Ovary (tissue), 3 donors: ENCODE data around the gene KCNAB2.

Experiments
- EP300 ChIP-seq: sonication (generic); formaldehyde crosslinking; IDR thresholded peaks from one replicate; pipeline ENCODE4 v1.6.1; 2017; ENCODE audit warnings: antibody characterized with exemption
- POLR2A ChIP-seq: fragments of 450-650 bp; IDR thresholded peaks from one replicate; pipeline ENCODE4 v1.6.1; 2017; ENCODE audit warnings: antibody characterized with exemption, mild to moderate bottlenecking, moderate library complexity
- TF ChIP-seq, protein P1 (sequence below), 3 donors: fragments of 450-650 bp in 2 of 3; fragments of 200-600 bp in 1 of 3; IDR thresholded peaks; one replicate each; pipeline versions ENCODE4 v1.5.1 to v1.8.0; 2016 to 2022; ENCODE audit warnings: antibody characterized with exemption in 3 of 3, mild to moderate bottlenecking in 1 of 3
- donor health status: DM: no; HTN: no; CAD: no.

- TF ChIP-seq, protein P1, sequence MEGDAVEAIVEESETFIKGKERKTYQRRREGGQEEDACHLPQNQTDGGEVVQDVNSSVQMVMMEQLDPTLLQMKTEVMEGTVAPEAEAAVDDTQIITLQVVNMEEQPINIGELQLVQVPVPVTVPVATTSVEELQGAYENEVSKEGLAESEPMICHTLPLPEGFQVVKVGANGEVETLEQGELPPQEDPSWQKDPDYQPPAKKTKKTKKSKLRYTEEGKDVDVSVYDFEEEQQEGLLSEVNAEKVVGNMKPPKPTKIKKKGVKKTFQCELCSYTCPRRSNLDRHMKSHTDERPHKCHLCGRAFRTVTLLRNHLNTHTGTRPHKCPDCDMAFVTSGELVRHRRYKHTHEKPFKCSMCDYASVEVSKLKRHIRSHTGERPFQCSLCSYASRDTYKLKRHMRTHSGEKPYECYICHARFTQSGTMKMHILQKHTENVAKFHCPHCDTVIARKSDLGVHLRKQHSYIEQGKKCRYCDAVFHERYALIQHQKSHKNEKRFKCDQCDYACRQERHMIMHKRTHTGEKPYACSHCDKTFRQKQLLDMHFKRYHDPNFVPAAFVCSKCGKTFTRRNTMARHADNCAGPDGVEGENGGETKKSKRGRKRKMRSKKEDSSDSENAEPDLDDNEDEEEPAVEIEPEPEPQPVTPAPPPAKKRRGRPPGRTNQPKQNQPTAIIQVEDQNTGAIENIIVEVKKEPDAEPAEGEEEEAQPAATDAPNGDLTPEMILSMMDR (IDR thresholded peaks at IDR 0.05) = no peak
- no peak for TF ChIP-seq POLR2A
- no peak for TF ChIP-seq EP300
These were observed 5.2 kb upstream of the KCNAB2 start for GRCh38 chr1:6040444-6040843.
